ENCODE measurements around the gene ANO2. TPM values are rescaled to one million over a fixed set of nuclear protein-coding genes. Genes with fewer than 3 reads are reported as not detected.

ANO2 gene
- total and polyA plus RNA-seq, 2 experiments from 2014 or later: 2.3 to 4.6 TPM

DNA sequence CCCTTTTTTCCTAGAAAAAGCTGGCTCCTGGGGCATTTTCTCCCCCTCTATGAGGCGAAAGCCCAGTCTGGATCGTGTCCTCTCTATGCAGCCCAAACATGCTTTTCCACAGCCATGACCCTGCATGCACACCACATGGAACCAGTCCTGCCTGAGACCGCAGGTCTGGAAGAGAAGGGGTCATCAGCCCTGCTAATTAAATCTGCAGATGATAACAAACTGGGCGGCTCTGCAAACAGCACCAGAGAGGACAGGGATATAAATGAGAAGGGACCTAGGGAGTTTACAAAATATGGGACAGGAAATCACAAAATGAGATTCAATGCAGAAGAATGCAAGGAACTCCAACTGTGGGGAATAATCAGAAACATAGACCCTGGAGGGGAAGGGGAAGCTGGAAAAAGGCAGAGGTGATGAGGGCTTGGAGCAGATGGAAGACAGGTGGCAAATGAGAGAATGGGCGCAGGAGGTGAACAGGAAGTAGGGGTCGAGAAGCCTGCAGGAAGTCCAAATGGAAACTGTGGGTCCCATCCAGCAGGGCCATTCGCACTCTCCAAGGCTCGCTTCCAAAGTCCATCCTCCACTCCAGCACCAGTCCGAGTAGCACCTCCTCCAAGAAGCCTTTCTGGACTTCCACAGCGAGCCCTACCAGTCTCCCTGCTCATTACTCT is 76.3 kb downstream of the ANO2 start (continued):
- TF ChIP-seq REST (IDR thresholded peaks at IDR 0.05; ENCODE audit: unreplicated experiment): no peak
- no peak for TF ChIP-seq ZNF331 (CRISPR knock-in tag; IDR thresholded peaks at IDR 0.05; ENCODE audit: low read depth)
- TF ChIP-seq ETS1 (IDR thresholded peaks at IDR 0.05): no peak
- TF ChIP-seq, protein P1, sequence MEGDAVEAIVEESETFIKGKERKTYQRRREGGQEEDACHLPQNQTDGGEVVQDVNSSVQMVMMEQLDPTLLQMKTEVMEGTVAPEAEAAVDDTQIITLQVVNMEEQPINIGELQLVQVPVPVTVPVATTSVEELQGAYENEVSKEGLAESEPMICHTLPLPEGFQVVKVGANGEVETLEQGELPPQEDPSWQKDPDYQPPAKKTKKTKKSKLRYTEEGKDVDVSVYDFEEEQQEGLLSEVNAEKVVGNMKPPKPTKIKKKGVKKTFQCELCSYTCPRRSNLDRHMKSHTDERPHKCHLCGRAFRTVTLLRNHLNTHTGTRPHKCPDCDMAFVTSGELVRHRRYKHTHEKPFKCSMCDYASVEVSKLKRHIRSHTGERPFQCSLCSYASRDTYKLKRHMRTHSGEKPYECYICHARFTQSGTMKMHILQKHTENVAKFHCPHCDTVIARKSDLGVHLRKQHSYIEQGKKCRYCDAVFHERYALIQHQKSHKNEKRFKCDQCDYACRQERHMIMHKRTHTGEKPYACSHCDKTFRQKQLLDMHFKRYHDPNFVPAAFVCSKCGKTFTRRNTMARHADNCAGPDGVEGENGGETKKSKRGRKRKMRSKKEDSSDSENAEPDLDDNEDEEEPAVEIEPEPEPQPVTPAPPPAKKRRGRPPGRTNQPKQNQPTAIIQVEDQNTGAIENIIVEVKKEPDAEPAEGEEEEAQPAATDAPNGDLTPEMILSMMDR (conservative IDR thresholded peaks at IDR 0.05; ENCODE audit: low read depth in 2 of 2): no peak
- TF ChIP-seq ZNF114 (CRISPR knock-in tag; IDR thresholded peaks at IDR 0.05): no peak
- TF ChIP-seq STAT1 (IDR thresholded peaks at IDR 0.05; ENCODE audit: unreplicated experiment): no peak
- TF ChIP-seq NANOG (IDR thresholded peaks at IDR 0.05; ENCODE audit: borderline replicate concordance): no peak

DNA sequence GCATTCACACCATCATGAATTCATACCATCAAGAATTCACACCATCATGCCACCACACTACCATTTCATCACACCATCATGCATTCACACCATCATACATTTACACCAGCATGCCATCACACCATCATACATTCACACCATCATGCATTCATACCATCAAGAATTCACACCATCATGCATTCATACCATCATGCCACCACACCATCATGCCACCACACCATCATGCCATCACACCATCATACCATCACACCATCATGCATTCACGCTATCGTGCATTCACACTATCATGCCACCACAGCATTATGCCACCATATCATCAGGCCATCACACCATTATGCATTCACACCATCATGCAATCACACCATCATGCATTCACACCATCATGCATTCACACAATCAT is 79.7 kb downstream of the ANO2 start:
- no peaks in the 10 kb centered on the region for H3K79me2 ChIP-seq (replicated peaks; ENCODE audit: insufficient read depth)
- no peak overlapping the region for H2AFZ ChIP-seq
- ATAC-seq: no peak
- H3F3A ChIP-seq (replicated peaks; ENCODE audit: low read depth): no peaks in the 10 kb centered on the region
- TF ChIP-seq REST (IDR thresholded peaks at IDR 0.05; ENCODE audit: unreplicated experiment) (no peak), ETS1 (IDR thresholded peaks at IDR 0.05) (no peak)
- Mint-ChIP-seq H3K9me3 (no peaks in the 10 kb centered on the region), H3K27me3 (ENCODE audit: insufficient read depth, low read depth, poor library complexity) (peaks cover 5% of the 10 kb centered on the region), H3K4me1 (peaks cover 10% of the 10 kb centered on the region), H3K4me3 (no peak overlapping the region), H3K36me3 (ENCODE audit: low read depth) (no peaks in the 10 kb centered on the region), H3K27ac (no peak overlapping the region)
- DNase-seq (ENCODE audit: low spot score): no peak
- no peak overlapping the region for H3K4me3 ChIP-seq
- H3K9me2 ChIP-seq (ENCODE audit: insufficient read depth): peaks cover 8% of the 10 kb centered on the region
- no peaks in the 10 kb centered on the region for H3K4me1 ChIP-seq (ENCODE audit: insufficient read depth)
- no peaks in the 10 kb centered on the region for H3K27me3 ChIP-seq (ENCODE audit: insufficient read depth)
- no peaks in the 10 kb centered on the region for H4K20me1 ChIP-seq (replicated peaks; ENCODE audit: insufficient read depth)
- no peak overlapping the region for H3K4me2 ChIP-seq
- H3K36me3 ChIP-seq (ENCODE audit: insufficient read depth): no peaks in the 10 kb centered on the region
- no peak overlapping the region for H3K27ac ChIP-seq (ENCODE audit: low read depth)

Measured in GM23338 (cell line).